Liver (tissue), 3 donors: ENCODE measurements around the gene CSE1L.

ENCODE experiments used
- CTCF ChIP-seq: fragments of 150-350 bp; IDR thresholded peaks from 2 replicates; pipeline ENCODE4 v1.5.1; 2017; ENCODE audit warnings: improper control_type of control experiment, low read depth, low read length; ENCODE audit not compliant: missing input control
- FOXA1 ChIP-seq: IDR thresholded peaks from 2 replicates; pipeline ENCODE4 v1.6.1; 2016; ENCODE audit warnings: antibody characterized with exemption
- TAF1 ChIP-seq: conservative IDR thresholded peaks from 2 replicates; pipeline ENCODE4 v1.6.1; 2016; ENCODE audit warnings: antibody characterized with exemption, mild to moderate bottlenecking
- donor health status: healthy.
- donor health status: healthy.

- TF ChIP-seq TAF1 (no peak), CTCF (no peak), FOXA1 (no peak)
Measured at GRCh38 chr20:49140834-49141233, 94.7 kb downstream of the CSE1L start.
